WI38 (cell line): Measurements from ENCODE around the gene NPAS2.

Source experiments
- H3K4me3 ChIP-seq: 2 replicates; pipeline ENCODE4 v1.5.1; 2011; ENCODE audit warnings: low read depth, mild to moderate bottlenecking, control low read depth, low read length
- CTCF ChIP-seq: IDR thresholded peaks from 2 replicates; pipeline ENCODE4 v1.5.1; 2012; ENCODE audit warnings: low read depth, mild to moderate bottlenecking, control low read depth, low read length

NPAS2 gene

GRCh38 chr2:100968146-100969145, 148.5 kb downstream of the NPAS2 start:
- H3K4me3 ChIP-seq: no peak overlapping the region
- no peak for TF ChIP-seq CTCF

- no peak for TF ChIP-seq CTCF
- no peak overlapping the region for H3K4me3 ChIP-seq
Measured at GRCh38 chr2:100969998-100970397, 150.1 kb downstream of the NPAS2 start.

GRCh38 chr2:100971221-100971620, 151.3 kb downstream of the NPAS2 start:
- TF ChIP-seq CTCF: no peak
- H3K4me3 ChIP-seq: no peak overlapping the region

DNA sequence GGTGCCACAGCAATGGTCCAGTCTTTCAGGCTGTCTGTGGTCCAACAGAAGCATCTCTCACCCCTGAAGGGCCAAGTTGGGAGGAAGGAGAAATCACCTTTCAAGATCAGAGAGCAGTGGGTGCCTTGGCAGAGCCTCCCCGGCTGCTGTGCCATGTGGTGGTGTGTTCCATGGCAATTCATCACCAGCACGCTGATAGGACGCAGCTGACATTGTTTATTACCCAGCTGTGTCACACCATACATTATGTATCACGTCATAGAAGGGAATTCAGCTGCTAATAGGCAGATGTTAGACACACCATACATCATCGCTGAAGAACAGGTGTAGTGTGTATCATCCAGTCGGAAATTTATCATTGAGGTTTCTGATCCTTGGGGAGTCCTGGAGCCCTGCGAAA, 152.5 kb downstream of the NPAS2 start:
- no peak for TF ChIP-seq CTCF
- no peak overlapping the region for H3K4me3 ChIP-seq

DNA sequence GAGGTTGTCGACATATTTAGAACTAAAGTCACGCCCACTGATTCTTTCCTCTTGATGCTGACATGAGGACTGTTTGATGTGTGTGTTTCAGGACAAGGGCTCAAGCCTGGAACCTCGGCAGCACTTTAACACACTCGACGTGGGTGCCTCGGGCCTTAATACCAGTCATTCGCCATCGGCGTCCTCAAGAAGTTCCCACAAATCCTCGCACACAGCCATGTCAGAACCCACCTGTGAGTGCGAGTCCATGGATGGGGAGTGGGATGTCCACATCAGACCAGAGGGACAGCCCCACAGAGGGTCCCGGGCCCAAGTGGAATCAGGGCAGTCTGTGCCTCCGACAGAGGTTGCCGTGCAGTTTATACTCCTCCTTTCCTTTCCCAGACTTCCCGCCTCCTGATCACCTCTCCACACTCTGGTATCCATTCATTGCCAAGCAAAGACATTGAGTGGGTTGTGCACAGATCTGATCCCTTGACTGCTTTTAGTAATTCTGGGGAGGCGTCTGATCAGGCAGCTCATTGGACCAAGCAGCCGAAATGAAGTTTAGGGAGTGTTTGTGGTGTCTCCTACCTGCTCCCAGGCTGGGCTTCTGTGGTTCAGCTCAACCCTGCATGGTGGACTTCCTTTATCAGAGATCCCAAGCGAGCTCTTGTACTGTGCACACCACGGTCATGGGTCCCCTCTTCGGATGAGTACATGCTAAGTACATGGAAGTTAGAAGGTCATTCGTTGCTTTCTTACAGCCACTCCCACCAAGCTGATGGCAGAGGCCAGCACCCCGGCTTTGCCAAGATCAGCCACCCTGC, 155.0 kb downstream of the NPAS2 start:
- no peak for TF ChIP-seq CTCF
- no peak overlapping the region for H3K4me3 ChIP-seq

- no peak for TF ChIP-seq CTCF
- H3K4me3 ChIP-seq: no peak overlapping the region
Measured at GRCh38 chr2:100975521-100975785, 155.5 kb downstream of the NPAS2 start.

DNA sequence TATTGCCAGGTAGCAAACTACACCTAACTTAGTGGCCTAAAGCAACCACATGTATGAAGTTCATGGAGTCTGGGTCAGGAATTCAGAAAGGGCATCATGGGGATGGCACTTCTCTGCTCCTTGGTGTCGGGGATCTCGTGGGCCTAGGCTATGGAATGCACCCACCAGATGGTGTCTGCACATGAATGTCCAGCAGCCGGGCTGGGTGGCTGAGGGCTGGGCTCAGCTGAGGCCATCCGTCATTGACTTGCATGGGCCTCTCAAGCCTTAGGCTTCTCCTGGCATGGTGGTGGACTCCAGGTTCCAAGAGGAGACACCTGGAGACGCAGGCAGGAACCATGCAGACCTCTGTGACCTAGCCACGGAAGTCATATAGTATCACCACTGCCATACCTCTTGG, 156.1 kb downstream of the NPAS2 start:
- TF ChIP-seq CTCF: no peak
- no peak overlapping the region for H3K4me3 ChIP-seq
